GM23248 (cell line): ENCODE data around the gene CYP39A1. TPM values are rescaled to one million over a fixed set of nuclear protein-coding genes. Genes with fewer than 3 reads are reported as not detected.
"Not testable (repeated sequence)": the region's sequence is repeated elsewhere in the genome, so short reads cannot be mapped to it uniquely, and the experiment has no call there.

Source experiments
- DNase-seq: peaks from one replicate; pipeline ENCODE4 v3.0.0-alpha.2; 2015
- H2AFZ ChIP-seq: fragments of 200-600 bp; sonication (generic); 2 replicates; pipeline ENCODE4 v1.6.1; 2016; ENCODE audit warnings: antibody characterized with exemption
- H3F3A ChIP-seq: fragments of 200-600 bp; sonication (generic); 2 replicates; pipeline ENCODE4 v1.6.1; 2016; ENCODE audit warnings: mild to moderate bottlenecking, antibody characterized with exemption, mixed run types; ENCODE audit not compliant: insufficient read depth
- H3K27ac ChIP-seq: fragments of 200-600 bp; sonication (generic); 2 replicates; pipeline ENCODE4 v1.5.1; 2016; ENCODE audit warnings: mild to moderate bottlenecking
- H3K27me3 ChIP-seq: fragments of 200-600 bp; sonication (generic); replicated peaks from 2 replicates; pipeline ENCODE4 v1.6.1; 2016; ENCODE audit warnings: mild to moderate bottlenecking; ENCODE audit not compliant: insufficient read depth
- H3K36me3 ChIP-seq: fragments of 200-600 bp; sonication (generic); 2 replicates; pipeline ENCODE4 v1.6.1; 2016; ENCODE audit warnings: low read depth, mild to moderate bottlenecking
- H3K4me1 ChIP-seq: fragments of 200-600 bp; sonication (generic); 2 replicates; pipeline ENCODE4 v1.6.1; 2016; ENCODE audit warnings: mild to moderate bottlenecking; ENCODE audit not compliant: insufficient read depth
- H3K4me2 ChIP-seq: fragments of 200-600 bp; sonication (generic); one replicate; pipeline ENCODE4 v1.6.1; 2016; ENCODE audit warnings: mild to moderate bottlenecking; ENCODE audit not compliant: unreplicated experiment
- H3K4me3 ChIP-seq: fragments of 200-600 bp; sonication (generic); 2 replicates; pipeline ENCODE4 v1.5.1; 2016; ENCODE audit warnings: mild to moderate bottlenecking
- H3K79me2 ChIP-seq: fragments of 200-600 bp; sonication (generic); 2 replicates; pipeline ENCODE4 v1.6.1; 2016; ENCODE audit warnings: mild to moderate bottlenecking; ENCODE audit not compliant: insufficient read depth
- H3K9ac ChIP-seq: fragments of 200-600 bp; sonication (generic); 2 replicates; pipeline ENCODE4 v1.6.1; 2016; ENCODE audit warnings: mild to moderate bottlenecking
- H3K9me2 ChIP-seq: fragments of 200-600 bp; sonication (generic); 2 replicates; pipeline ENCODE4 v1.6.1; 2016; ENCODE audit warnings: mixed run types, mild to moderate bottlenecking, moderate library complexity; ENCODE audit not compliant: insufficient read depth
- H3K9me3 ChIP-seq: fragments of 200-600 bp; sonication (generic); one replicate; pipeline ENCODE4 v1.6.1; 2017; ENCODE audit warnings: low read depth
- H4K20me1 ChIP-seq: fragments of 200-600 bp; sonication (generic); 2 replicates; pipeline ENCODE4 v1.6.0; 2016; ENCODE audit not compliant: insufficient read depth
- EZH2 ChIP-seq: fragments of 200-600 bp; sonication (generic); IDR thresholded peaks from 2 replicates; pipeline ENCODE4 v1.6.1; 2018; ENCODE audit warnings: antibody characterized with exemption, mild to moderate bottlenecking; ENCODE audit not compliant: insufficient read depth, poor library complexity, severe bottlenecking
- EZH2phosphoT487 ChIP-seq: fragments of 200-600 bp; sonication (generic); IDR thresholded peaks from 2 replicates; pipeline ENCODE4 v1.6.1; 2018; ENCODE audit warnings: antibody characterized with exemption, moderate library complexity, mild to moderate bottlenecking, low read depth; ENCODE audit not compliant: insufficient read depth
- WGBS, 2 experiments: methylation state at CpG; one replicate each; pipeline ENCODE4 v1.1.6; 2015 to 2017; ENCODE audit warnings: low lambda C conversion rate in 2 of 2, low coverage in 1 of 2; ENCODE audit errors: missing lambda C conversion rate in 2 of 2; 5-methylcytosine and 5-hydroxymethylcytosine counted together
- in situ Hi-C: fragments of 300-500 bp; cut with MboI; formaldehyde crosslinking; loops from 2 replicates; pipeline ENCODE4 v1.15.0; 2020
- polyA plus RNA-seq: library from polyadenylated mRNA; unstranded; fragments of >200 nt; fragmentation: Nextera tagmentation; extraction: Ambion mirVana; gene quantifications from 2 replicates; pipeline ENCODE4 v1.2.1, GENCODE V29; 2016
- total RNA-seq: library from RNA; depleted of rRNA; stranded (reverse); fragments of >200 nt; shearing (Covaris generic); gene quantifications from 2 replicates; pipeline ENCODE4 v1.2.3, GENCODE V29; 2014

The CYP39A1 gene
- total and polyA plus RNA-seq, 2 experiments from 2014 or later = 0.46 TPM; not detected in 1

- H3K27me3 ChIP-seq = no peaks in the 10 kb centered on the region
- DNase-seq = peak; percentile 18
- H3K36me3 ChIP-seq = no peaks in the 10 kb centered on the region
- peaks cover 12% of the 10 kb centered on the region for H3K4me1 ChIP-seq
- H3K9me2 ChIP-seq = no peaks in the 10 kb centered on the region
- H3K4me2 ChIP-seq = no peak overlapping the region
- H3K9me3 ChIP-seq = no peaks in the 10 kb centered on the region
- no peak overlapping the region for H3K4me3 ChIP-seq
- WGBS, 2 experiments = 58% methylated on average over 5 of the region's 5 CpGs
- H2AFZ ChIP-seq = no peak overlapping the region
- no peak for TF ChIP-seq EZH2
- no peak for TF ChIP-seq EZH2phosphoT487
- in situ Hi-C loops = no loop called here
- no peak overlapping the region for H3K27ac ChIP-seq
- H4K20me1 ChIP-seq = no peaks in the 10 kb centered on the region
- H3K79me2 ChIP-seq = no peaks in the 10 kb centered on the region
- no peaks in the 10 kb centered on the region for H3F3A ChIP-seq
- no peak overlapping the region for H3K9ac ChIP-seq
Measured at GRCh38 chr6:46648869-46649492, 3.6 kb downstream of the CYP39A1 start.

DNA sequence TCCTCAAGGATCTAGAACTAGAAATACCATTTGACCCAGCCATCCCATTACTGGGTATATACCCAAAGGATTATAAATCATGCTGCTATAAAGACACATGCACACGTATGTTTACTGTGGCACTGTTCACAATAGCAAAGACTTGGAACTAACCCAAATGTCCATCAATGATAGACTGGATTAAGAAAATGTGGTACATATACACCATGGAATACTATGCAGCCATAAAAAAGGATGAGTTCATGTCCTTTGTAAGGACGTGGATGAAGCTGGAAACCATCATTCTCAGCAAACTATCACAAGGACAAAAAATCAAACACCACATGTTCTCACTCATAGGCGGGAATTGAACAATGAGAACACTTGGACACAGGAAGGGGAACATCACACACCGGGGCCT lies 4.5 kb downstream of the CYP39A1 start:
- H3K79me2 ChIP-seq, H3K9ac ChIP-seq, H2AFZ ChIP-seq, DNase-seq, in situ Hi-C loops, H3K4me1 ChIP-seq, H3K36me3 ChIP-seq, H3K4me3 ChIP-seq, H4K20me1 ChIP-seq, H3K27me3 ChIP-seq, H3K9me2 ChIP-seq, H3K4me2 ChIP-seq, H3K9me3 ChIP-seq, H3K27ac ChIP-seq, H3F3A ChIP-seq: not testable (repeated sequence)
- WGBS, 2 experiments = 58 to 72% methylated on average over 3 of the region's 4 CpGs

- Histone ChIP-seq H3F3A (no peaks in the 10 kb centered on the region), H3K27me3 (no peaks in the 10 kb centered on the region), H3K9ac (no peak overlapping the region), H4K20me1 (no peaks in the 10 kb centered on the region), H3K4me1 (no peaks in the 10 kb centered on the region), H3K4me2 (no peak overlapping the region), H3K27ac (no peak overlapping the region), H3K79me2 (no peaks in the 10 kb centered on the region), H3K9me2 (no peaks in the 10 kb centered on the region), H3K9me3 (no peaks in the 10 kb centered on the region), H2AFZ (no peak overlapping the region), H3K4me3 (no peak overlapping the region), H3K36me3 (no peaks in the 10 kb centered on the region)
- 94 to 96% methylated on average over 1 of the region's 1 CpG for WGBS, 2 experiments
- no peak for DNase-seq
- no peak for TF ChIP-seq EZH2phosphoT487
- TF ChIP-seq EZH2 = no peak
- in situ Hi-C loops = no loop called here
Measured at GRCh38 chr6:46645265-46645664, 7.4 kb downstream of the CYP39A1 start.

- Histone ChIP-seq H3K9me2 (no peaks in the 10 kb centered on the region), H3K4me3 (no peak overlapping the region), H3K4me2 (no peak overlapping the region), H3K9me3 (no peaks in the 10 kb centered on the region), H3K36me3 (no peaks in the 10 kb centered on the region), H3F3A (no peaks in the 10 kb centered on the region), H3K27me3 (no peaks in the 10 kb centered on the region), H3K79me2 (no peaks in the 10 kb centered on the region), H4K20me1 (no peaks in the 10 kb centered on the region), H3K4me1 (no peaks in the 10 kb centered on the region), H3K27ac (no peak overlapping the region), H3K9ac (no peak overlapping the region), H2AFZ (no peak overlapping the region)
- TF ChIP-seq EZH2 (no peak), EZH2phosphoT487 (no peak)
- DNase-seq = peak; percentile 8
- in situ Hi-C loops = no loop called here
- WGBS, 2 experiments = 83 to 85% methylated on average over 4 of the region's 4 CpGs
Measured at GRCh38 chr6:46642928-46643751, 9.5 kb downstream of the CYP39A1 start.
